Stimulated activated naive B cell treated with anti-CD40 and anti-IgM and Interleukin-4, amounts not matched to agents 10 μg/mL and 1 μg/mL and 100 μg/mL, for 72 hours (primary cell): ENCODE measurements around the gene NRCAM.
"Not testable (repeated sequence)": the region's sequence is repeated elsewhere in the genome, so short reads cannot be mapped to it uniquely, and the experiment has no call there.

ENCODE experiments used
- ATAC-seq, 2 donors: fragments of 150-1000 bp; cut with Tn5 transposase; replicated peaks; 2 replicates each; pipeline ENCODE4 v1.10.0; 2021; ENCODE audit warnings: moderate library complexity in 1 of 2
- DNase-seq: peaks from one replicate; pipeline ENCODE4 v3.0.0; 2021
- H3K27ac Mint-ChIP-seq: one replicate; pipeline ENCODE4 v1.8.0; 2022; ENCODE audit warnings: mild to moderate bottlenecking, mixed read lengths
- H3K27me3 Mint-ChIP-seq, 2 donors: one replicate each; pipeline ENCODE4 v1.8.0; 2022; ENCODE audit warnings: mixed read lengths in 2 of 2
- H3K36me3 Mint-ChIP-seq, 2 donors: one replicate each; pipeline ENCODE4 v1.8.0; 2022; ENCODE audit warnings: mixed read lengths in 2 of 2, mild to moderate bottlenecking in 1 of 2
- H3K4me1 Mint-ChIP-seq, 2 donors: one replicate each; pipeline ENCODE4 v1.8.0; 2022; ENCODE audit warnings: mixed read lengths in 2 of 2, mild to moderate bottlenecking in 1 of 2
- H3K4me3 Mint-ChIP-seq, 2 donors: one replicate each; pipeline ENCODE4 v1.8.0; 2022; ENCODE audit warnings: mild to moderate bottlenecking in 2 of 2, mixed read lengths in 2 of 2, moderate library complexity in 1 of 2
- H3K9me3 Mint-ChIP-seq, 2 donors: one replicate each; pipeline ENCODE4 v1.8.0; 2022; ENCODE audit warnings: mixed read lengths in 2 of 2, mild to moderate bottlenecking in 1 of 2

NRCAM gene

DNA sequence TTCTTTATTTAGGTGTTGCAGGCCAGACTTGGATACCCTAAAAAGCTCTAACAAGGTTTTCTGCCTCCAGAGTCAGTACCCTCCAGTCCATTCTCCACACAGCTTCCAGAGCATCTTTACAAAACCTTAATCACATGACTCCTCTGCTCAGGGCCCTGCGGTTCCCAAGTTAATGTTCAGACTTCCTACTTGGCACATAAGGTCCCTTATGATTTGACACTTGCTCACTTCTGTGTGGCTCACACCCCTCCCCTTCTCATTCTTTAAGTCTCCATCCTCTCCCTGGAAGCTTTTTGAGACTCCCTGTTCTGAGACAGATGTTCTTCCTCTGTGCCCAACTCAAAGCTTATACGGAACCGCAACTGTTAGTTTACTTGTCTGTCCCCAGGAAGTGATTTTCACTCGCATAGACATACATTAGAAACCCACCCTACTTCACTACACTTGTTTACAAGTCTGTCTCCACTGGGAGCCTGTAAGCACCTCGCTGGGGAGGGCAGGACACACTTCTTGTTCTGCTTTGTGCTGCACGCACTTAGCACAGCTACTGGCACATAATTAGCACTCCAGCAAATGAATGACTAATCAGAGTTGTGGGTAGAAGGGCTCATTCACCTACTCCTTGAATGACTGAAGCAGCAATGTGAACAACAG is 171.8 kb downstream of the NRCAM start:
- ATAC-seq = peak; percentile 91 to 94
- no peak overlapping the region for H3K4me3 Mint-ChIP-seq
- peaks cover 36 to 49% of the 10 kb centered on the region in 2 donors for H3K27me3 Mint-ChIP-seq
- H3K9me3 Mint-ChIP-seq = peaks cover 3 to 5% of the 10 kb centered on the region in 2 donors
- DNase-seq = no peak
- peaks cover 7 to 8% of the 10 kb centered on the region in 2 donors for H3K4me1 Mint-ChIP-seq
- no peaks in the 10 kb centered on the region for H3K36me3 Mint-ChIP-seq
- H3K27ac Mint-ChIP-seq = no peak overlapping the region

GRCh38 chr7:108283252-108283651 is 173.0 kb downstream of the NRCAM start:
- H3K27ac Mint-ChIP-seq = no peak overlapping the region
- H3K4me1 Mint-ChIP-seq = peaks cover 7 to 8% of the 10 kb centered on the region in 2 donors
- peaks cover 3 to 5% of the 10 kb centered on the region in 2 donors for H3K9me3 Mint-ChIP-seq
- ATAC-seq (no peak), DNase-seq (no peak)
- H3K36me3 Mint-ChIP-seq = no peaks in the 10 kb centered on the region
- H3K4me3 Mint-ChIP-seq = no peak overlapping the region
- H3K27me3 Mint-ChIP-seq = peaks cover 36 to 43% of the 10 kb centered on the region in 2 donors

DNA sequence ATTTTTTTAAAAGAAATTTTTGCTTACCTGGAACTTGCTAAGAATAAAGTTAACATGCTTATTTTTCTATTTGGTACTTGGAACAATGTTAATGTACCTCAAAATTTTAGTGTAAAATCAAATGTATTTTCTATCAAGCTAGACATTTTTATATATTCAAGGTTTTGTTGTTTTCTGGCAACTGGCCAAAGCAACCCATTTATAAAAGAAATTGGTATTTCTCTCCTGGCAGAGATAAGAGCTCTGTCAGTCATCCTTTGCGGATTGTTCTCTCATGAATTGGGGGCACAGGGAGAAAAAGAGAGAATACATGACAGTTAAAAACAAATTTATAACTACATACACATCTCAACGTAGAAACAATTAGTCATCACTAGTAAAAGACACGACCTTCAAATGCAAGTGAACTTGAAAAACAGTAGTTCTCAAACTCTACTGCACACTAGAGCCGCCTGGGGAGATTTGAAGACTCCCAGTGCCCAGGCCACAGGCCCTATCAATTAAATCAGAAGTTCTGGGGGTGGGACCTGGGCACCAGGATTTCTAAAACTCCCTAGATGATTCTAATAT is 173.7 kb downstream of the NRCAM start:
- no peak overlapping the region for H3K27ac Mint-ChIP-seq
- H3K36me3 Mint-ChIP-seq = no peaks in the 10 kb centered on the region
- no peak overlapping the region for H3K4me3 Mint-ChIP-seq
- peaks cover 3 to 5% of the 10 kb centered on the region in 2 donors for H3K9me3 Mint-ChIP-seq
- no peak for ATAC-seq
- peaks cover 7 to 8% of the 10 kb centered on the region in 2 donors for H3K4me1 Mint-ChIP-seq
- peaks cover 35 to 40% of the 10 kb centered on the region in 2 donors for H3K27me3 Mint-ChIP-seq
- no peak for DNase-seq

DNA sequence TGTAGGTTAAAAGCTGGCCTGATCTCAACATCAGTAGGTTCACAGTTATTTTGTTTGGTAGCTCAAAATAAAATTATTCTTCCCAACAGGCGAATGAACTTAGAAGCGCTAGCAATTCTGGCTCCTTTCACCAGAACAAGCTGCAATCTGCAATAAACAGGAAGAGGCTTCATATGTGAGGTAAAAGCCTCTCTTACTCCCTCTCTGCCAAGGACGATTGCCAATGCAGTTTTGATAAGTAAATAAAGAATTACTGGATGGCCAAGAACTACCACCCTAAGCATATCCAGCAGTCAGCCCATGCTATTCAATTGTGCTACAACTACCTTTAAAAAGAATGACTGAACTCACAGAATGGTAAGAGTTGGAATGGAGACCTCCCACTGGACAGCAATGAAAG is 176.1 kb downstream of the NRCAM start:
- H3K4me1 Mint-ChIP-seq = peaks cover 7 to 8% of the 10 kb centered on the region in 2 donors
- ATAC-seq (no peak), DNase-seq (no peak)
- no peak overlapping the region for H3K4me3 Mint-ChIP-seq
- peaks cover 0 to 2% of the 10 kb centered on the region in 2 donors for H3K36me3 Mint-ChIP-seq
- H3K27ac Mint-ChIP-seq = no peak overlapping the region
- H3K9me3 Mint-ChIP-seq = peaks cover 1 to 5% of the 10 kb centered on the region in 2 donors
- peaks cover 26 to 27% of the 10 kb centered on the region in 2 donors for H3K27me3 Mint-ChIP-seq

DNA sequence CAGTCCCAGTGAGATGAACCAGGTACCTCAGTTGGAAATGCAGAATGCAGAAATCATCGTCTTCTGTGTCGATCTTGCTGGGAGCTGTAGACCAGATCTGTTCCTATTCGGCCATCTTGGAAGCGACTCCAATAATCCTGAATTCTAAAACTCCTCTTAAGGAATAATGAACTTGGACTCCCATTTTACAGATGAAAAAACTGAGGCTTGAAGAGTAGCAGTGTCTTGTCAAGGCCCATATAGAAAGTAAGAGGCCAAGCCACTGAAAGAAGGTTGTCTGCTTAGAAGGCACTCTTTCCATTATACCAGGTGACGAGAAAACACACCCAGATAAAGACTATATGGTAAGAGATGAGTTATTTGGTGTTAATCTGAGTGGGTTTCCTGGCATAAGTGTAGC is 177.5 kb downstream of the NRCAM start:
- H3K9me3 Mint-ChIP-seq = peaks cover 5 to 6% of the 10 kb centered on the region in 2 donors
- DNase-seq (no peak), ATAC-seq (no peak)
- H3K27me3 Mint-ChIP-seq = peaks cover 15% of the 10 kb centered on the region in 2 donors
- peaks cover 2 to 8% of the 10 kb centered on the region in 2 donors for H3K4me1 Mint-ChIP-seq
- H3K4me3 Mint-ChIP-seq = no peak overlapping the region
- H3K36me3 Mint-ChIP-seq = peaks cover 0 to 2% of the 10 kb centered on the region in 2 donors
- no peak overlapping the region for H3K27ac Mint-ChIP-seq

GRCh38 chr7:108278281-108278680 is 178.0 kb downstream of the NRCAM start:
- no peak for DNase-seq
- Mint-ChIP-seq H3K9me3 (peaks cover 5 to 7% of the 10 kb centered on the region in 2 donors), H3K27ac (no peak overlapping the region), H3K36me3 (peaks cover 0 to 2% of the 10 kb centered on the region in 2 donors), H3K27me3 (peaks cover 10 to 15% of the 10 kb centered on the region in 2 donors), H3K4me1 (peaks cover 2 to 8% of the 10 kb centered on the region in 2 donors), H3K4me3 (no peak overlapping the region)
- no peak for ATAC-seq

DNA sequence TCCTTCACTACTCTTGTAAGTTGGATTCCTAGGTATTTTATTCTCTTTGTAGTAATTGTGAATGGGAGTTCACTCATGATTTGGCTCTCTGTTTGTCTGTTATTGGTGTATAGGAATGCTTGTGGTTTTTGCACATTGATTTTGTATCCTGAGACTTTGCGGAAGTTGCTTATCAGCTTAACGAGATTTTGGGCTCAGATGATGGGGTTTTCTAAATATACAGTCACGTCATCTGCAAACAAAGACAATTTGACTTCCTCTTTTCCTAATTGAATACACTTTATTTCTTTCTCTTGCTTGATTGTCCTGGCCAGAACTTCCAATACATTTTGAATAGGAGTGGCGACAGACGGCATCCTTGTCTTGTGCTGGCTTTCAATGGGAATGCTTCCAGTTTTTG is 181.8 kb downstream of the NRCAM start:
- not testable (repeated sequence) for H3K9me3 Mint-ChIP-seq, H3K36me3 Mint-ChIP-seq, DNase-seq, ATAC-seq, H3K4me3 Mint-ChIP-seq, H3K27ac Mint-ChIP-seq
- H3K27me3 Mint-ChIP-seq = peaks cover under 1 to 14% of the 10 kb centered on the region in 2 donors
- peaks cover 7 to 17% of the 10 kb centered on the region in 2 donors for H3K4me1 Mint-ChIP-seq

DNA sequence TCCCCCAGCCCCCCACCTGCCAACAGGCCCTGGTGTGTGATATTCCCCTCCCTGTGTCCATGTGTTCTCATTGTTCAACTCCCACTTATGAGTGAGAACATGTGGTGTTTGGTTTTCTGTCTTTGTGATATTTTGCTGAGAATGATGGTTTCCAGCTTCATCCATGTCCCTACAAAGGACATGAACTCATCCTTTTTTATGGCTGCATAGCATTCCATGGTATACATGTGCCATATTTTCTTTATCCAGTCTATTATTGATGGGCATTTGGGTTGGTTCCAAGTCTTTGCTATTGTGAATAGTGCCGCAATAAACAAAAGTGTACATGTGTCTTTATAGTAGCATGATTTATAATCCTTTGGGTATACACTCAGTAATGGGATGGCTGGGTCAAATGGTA is 183.3 kb downstream of the NRCAM start:
- not testable (repeated sequence) for H3K27ac Mint-ChIP-seq, ATAC-seq, H3K36me3 Mint-ChIP-seq, H3K9me3 Mint-ChIP-seq, DNase-seq, H3K4me3 Mint-ChIP-seq
- H3K4me1 Mint-ChIP-seq = peaks cover 7 to 17% of the 10 kb centered on the region in 2 donors
- peaks cover 6 to 22% of the 10 kb centered on the region in 2 donors for H3K27me3 Mint-ChIP-seq

GRCh38 chr7:108270385-108271015 is 185.7 kb downstream of the NRCAM start:
- Mint-ChIP-seq H3K36me3 (no peaks in the 10 kb centered on the region), H3K27ac (no peak overlapping the region)

DNA sequence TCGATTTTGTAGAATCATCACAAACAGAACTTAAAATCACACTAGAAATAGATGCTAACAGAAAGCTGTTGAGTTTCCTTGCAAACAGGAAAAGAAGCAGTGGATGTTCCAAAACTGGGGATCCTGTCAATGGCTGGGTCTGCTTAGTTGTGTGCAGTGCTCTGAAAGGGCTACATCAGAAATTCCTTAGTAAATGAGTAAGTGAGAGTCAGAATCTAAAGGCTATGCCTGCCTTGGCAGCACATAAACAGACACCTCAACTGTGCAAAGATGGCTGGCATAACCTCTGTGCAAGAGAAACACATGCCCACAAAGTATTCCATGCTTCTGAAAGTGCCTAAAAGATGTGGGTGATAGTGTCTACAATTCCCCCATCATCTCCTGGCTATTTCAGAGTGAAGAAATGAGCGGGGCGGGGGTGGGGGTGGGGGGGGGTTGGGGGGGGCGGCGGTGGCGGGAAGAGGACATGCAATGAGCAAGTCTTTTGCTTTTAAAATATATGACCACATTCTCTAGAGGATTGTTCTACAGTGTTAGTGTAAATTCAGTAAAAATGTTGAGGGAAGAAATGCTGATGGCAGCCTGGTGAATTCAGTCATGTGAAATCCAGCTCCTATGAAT is 187.9 kb downstream of the NRCAM start:
- peaks cover 5 to 9% of the 10 kb centered on the region in 2 donors for H3K4me1 Mint-ChIP-seq
- H3K36me3 Mint-ChIP-seq = no peaks in the 10 kb centered on the region
- no peak overlapping the region for H3K4me3 Mint-ChIP-seq
- no peak for ATAC-seq
- H3K9me3 Mint-ChIP-seq = no peaks in the 10 kb centered on the region
- DNase-seq = no peak
- H3K27me3 Mint-ChIP-seq = peaks cover 6 to 15% of the 10 kb centered on the region in 2 donors
- no peak overlapping the region for H3K27ac Mint-ChIP-seq

More at GRCh38 chr7:108270385-108271015, 185.7 kb downstream of the NRCAM start:
- peak; percentile 68 to 79 for ATAC-seq
- H3K9me3 Mint-ChIP-seq = peaks cover 0 to 6% of the 10 kb centered on the region in 2 donors
- H3K4me3 Mint-ChIP-seq = no peak overlapping the region
- peaks cover 7 to 17% of the 10 kb centered on the region in 2 donors for H3K4me1 Mint-ChIP-seq
- no peak for DNase-seq
- peaks cover 6 to 15% of the 10 kb centered on the region in 2 donors for H3K27me3 Mint-ChIP-seq

DNA sequence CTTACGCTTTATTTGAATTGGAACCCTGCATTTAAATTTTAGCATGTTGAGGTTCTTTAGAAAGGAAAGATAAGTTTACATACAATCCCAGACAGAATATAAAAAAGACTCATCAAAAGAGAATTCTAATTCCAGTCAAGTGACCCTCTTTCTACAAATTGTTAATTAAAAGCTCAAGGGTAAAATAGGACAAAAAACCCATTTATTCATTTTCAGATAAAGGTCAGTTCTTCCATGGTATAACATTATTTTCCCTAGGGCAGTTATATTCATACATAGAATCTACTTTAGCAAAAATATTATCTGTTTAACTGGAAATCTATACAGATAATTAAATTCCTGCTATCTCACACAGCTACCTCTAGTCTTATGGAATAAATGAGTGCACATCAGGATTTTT is 188.6 kb downstream of the NRCAM start:
- no peak for DNase-seq
- Mint-ChIP-seq H3K36me3 (no peaks in the 10 kb centered on the region), H3K27me3 (peaks cover 6 to 22% of the 10 kb centered on the region in 2 donors), H3K27ac (no peak overlapping the region), H3K4me3 (no peak overlapping the region), H3K4me1 (peaks cover 5 to 9% of the 10 kb centered on the region in 2 donors), H3K9me3 (no peaks in the 10 kb centered on the region)
- ATAC-seq = no peak

DNA sequence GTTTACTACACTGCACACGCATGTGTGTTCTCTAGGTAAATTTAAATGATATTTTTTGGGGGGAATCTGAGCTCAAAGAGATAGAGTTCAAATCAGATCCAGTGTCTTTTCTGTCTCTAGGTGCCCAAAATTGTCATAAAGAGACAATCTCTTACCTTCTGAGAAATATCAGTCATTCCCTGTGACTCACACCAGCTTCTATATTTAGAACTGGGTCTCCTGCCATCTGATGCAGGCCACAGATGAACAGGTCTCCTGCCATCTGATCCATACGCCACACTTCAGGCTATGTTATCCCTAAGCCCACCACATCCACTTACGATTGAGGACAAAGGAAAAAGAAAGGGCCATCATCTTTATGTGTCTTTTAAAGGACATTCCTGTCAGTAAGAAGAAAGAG is 189.7 kb downstream of the NRCAM start:
- Mint-ChIP-seq H3K4me1 (peaks cover 5 to 9% of the 10 kb centered on the region in 2 donors), H3K4me3 (no peak overlapping the region), H3K9me3 (no peaks in the 10 kb centered on the region), H3K27me3 (peaks cover 15 to 22% of the 10 kb centered on the region in 2 donors), H3K27ac (no peak overlapping the region), H3K36me3 (no peaks in the 10 kb centered on the region)
- ATAC-seq (no peak), DNase-seq (no peak)

DNA sequence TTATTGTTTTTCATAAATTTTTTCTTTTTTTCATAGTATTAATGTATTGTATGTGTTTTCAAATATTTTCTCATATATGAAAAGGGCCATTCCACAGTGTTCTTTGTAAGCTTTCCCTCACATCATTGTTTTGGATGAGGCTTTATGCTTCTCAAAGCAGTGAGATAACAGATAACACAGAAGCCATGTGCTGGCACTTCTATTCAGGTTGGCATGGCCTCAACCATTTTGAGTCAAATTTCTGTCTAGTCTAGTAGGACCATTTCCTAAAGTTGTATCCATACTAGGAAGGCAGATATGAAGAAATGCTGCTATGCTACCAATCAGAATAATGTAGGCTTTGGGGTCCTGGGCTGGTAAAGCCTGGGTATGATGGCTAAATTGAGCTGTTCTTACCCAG is 190.2 kb downstream of the NRCAM start:
- Mint-ChIP-seq H3K27ac (no peak overlapping the region), H3K4me3 (no peak overlapping the region), H3K9me3 (no peaks in the 10 kb centered on the region), H3K4me1 (peaks cover 5 to 9% of the 10 kb centered on the region in 2 donors), H3K36me3 (no peaks in the 10 kb centered on the region), H3K27me3 (peaks cover 17 to 22% of the 10 kb centered on the region in 2 donors)
- ATAC-seq = no peak
- no peak for DNase-seq

DNA sequence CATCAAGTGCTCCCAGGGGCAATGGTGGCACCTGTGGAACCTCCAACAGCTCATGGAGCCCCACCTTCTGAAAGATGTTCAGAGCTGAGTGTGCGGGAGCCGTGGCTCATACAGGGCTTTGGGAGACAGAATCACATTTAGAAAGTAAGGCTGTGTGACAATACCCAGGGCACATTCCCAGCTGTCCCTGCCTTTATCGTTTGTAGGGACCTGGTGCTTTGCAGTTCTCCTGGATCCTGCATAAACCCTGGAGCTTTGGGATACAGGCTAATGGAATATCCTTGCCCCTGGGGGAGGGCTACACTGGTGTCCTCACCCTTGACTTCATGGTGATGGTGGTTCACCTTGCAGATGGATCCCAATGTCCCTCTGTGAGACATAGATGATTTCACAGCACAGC is 191.2 kb downstream of the NRCAM start:
- H3K36me3 Mint-ChIP-seq = no peaks in the 10 kb centered on the region
- H3K9me3 Mint-ChIP-seq = no peaks in the 10 kb centered on the region
- no peak overlapping the region for H3K27ac Mint-ChIP-seq
- no peak for ATAC-seq
- H3K4me3 Mint-ChIP-seq = no peak overlapping the region
- H3K4me1 Mint-ChIP-seq = no peaks in the 10 kb centered on the region
- no peak for DNase-seq
- peaks cover 17 to 18% of the 10 kb centered on the region in 2 donors for H3K27me3 Mint-ChIP-seq
